ENCODE results near the gene RAB3B.

DNA sequence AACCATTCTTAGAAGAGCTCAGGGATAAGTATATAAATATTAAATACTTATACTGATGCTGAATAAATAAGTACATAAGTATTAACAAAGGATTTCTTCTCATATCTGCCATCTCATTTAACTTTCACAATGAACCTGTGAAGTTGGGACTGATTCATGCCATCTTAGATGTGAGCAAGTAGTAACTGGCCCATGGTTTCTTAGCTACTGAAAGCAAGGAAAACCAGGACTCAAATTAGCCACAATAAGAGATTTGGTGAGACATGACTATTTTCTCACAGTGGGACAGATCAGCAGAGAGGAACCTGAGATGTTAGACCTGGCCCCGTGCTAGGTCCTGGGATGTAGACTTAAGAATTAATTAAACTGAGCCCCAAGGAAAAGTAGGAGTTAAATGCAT, 8.2 kb upstream of the RAB3B start:
- TF ChIP-seq EP300 (IDR thresholded peaks at IDR 0.05; ENCODE audit: low read depth): no peak
- TF ChIP-seq, protein P1, sequence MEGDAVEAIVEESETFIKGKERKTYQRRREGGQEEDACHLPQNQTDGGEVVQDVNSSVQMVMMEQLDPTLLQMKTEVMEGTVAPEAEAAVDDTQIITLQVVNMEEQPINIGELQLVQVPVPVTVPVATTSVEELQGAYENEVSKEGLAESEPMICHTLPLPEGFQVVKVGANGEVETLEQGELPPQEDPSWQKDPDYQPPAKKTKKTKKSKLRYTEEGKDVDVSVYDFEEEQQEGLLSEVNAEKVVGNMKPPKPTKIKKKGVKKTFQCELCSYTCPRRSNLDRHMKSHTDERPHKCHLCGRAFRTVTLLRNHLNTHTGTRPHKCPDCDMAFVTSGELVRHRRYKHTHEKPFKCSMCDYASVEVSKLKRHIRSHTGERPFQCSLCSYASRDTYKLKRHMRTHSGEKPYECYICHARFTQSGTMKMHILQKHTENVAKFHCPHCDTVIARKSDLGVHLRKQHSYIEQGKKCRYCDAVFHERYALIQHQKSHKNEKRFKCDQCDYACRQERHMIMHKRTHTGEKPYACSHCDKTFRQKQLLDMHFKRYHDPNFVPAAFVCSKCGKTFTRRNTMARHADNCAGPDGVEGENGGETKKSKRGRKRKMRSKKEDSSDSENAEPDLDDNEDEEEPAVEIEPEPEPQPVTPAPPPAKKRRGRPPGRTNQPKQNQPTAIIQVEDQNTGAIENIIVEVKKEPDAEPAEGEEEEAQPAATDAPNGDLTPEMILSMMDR (IDR thresholded peaks at IDR 0.05): no peak
- no peak for TF ChIP-seq POLR2AphosphoS5 (IDR thresholded peaks at IDR 0.05)

All from transverse colon (tissue), 4 donors.